ENCODE measurements around the gene PUM1.

- TF ChIP-seq POLR2AphosphoS5 (IDR thresholded peaks at IDR 0.05; ENCODE audit: low read depth, low read length): no peak
- no peak for TF ChIP-seq CTCF (IDR thresholded peaks at IDR 0.05)
These were observed 46.1 kb downstream of the PUM1 start for GRCh38 chr1:31019401-31019800.

Data from Panc1 (cell line).